HG02884 (cell line): ENCODE data around the gene SLC29A4.
"Not testable (repeated sequence)": the region's sequence is repeated elsewhere in the genome, so short reads cannot be mapped to it uniquely, and the experiment has no call there.

Experiments
- ATAC-seq: cut with Tn5 transposase; IDR thresholded peaks from one replicate; pipeline ENCODE4 v1.9.1; 2021; ENCODE audit warnings: mild to moderate bottlenecking, moderate library complexity; ENCODE audit not compliant: unreplicated experiment

The SLC29A4 gene

GRCh38 chr7:5282543-5283316, at the start of gene SLC29A4:
TSS of gene SLC29A4 (plus strand) at chr7:5282943. CDS start at chr7:5287817, 4,874 bp downstream.
- ATAC-seq, result no peak

GRCh38 chr7:5234852-5235831, 47.6 kb upstream of the SLC29A4 start:
- ATAC-seq, result no peak

GRCh38 chr7:5237286-5237685, 45.5 kb upstream of the SLC29A4 start:
- ATAC-seq, result no peak

GRCh38 chr7:5238500-5238899, 44.2 kb upstream of the SLC29A4 start:
- ATAC-seq, result no peak

- ATAC-seq, result no peak
Measured at GRCh38 chr7:5243261-5243660, 39.5 kb upstream of the SLC29A4 start.

- ATAC-seq, result no peak
Measured at GRCh38 chr7:5248201-5248885, 34.4 kb upstream of the SLC29A4 start.

- not testable (repeated sequence) for ATAC-seq
Measured at GRCh38 chr7:5250787-5251186, 32.0 kb upstream of the SLC29A4 start.

- not testable (repeated sequence) for ATAC-seq
Measured at GRCh38 chr7:5253529-5253928, 29.2 kb upstream of the SLC29A4 start.

GRCh38 chr7:5254371-5254770, 28.4 kb upstream of the SLC29A4 start:
- ATAC-seq, result not testable (repeated sequence)

GRCh38 chr7:5255832-5256231, 26.9 kb upstream of the SLC29A4 start:
- no peak for ATAC-seq

- not testable (repeated sequence) for ATAC-seq
Measured at GRCh38 chr7:5260530-5261068, 22.1 kb upstream of the SLC29A4 start.

GRCh38 chr7:5263066-5263465, 19.7 kb upstream of the SLC29A4 start:
- ATAC-seq, result not testable (repeated sequence)

GRCh38 chr7:5265320-5266190, 17.2 kb upstream of the SLC29A4 start:
- ATAC-seq, result no peak

- no peak for ATAC-seq
Measured at GRCh38 chr7:5266191-5267028, 16.3 kb upstream of the SLC29A4 start.

- ATAC-seq, result not testable (repeated sequence)
Measured at GRCh38 chr7:5267829-5268228, 14.9 kb upstream of the SLC29A4 start.

- not testable (repeated sequence) for ATAC-seq
Measured at GRCh38 chr7:5269992-5270657, 12.6 kb upstream of the SLC29A4 start.

GRCh38 chr7:5270788-5271187, 12.0 kb upstream of the SLC29A4 start:
- ATAC-seq, result no peak

GRCh38 chr7:5273831-5274405, 8.8 kb upstream of the SLC29A4 start:
- ATAC-seq, result not testable (repeated sequence)
